ENCODE measurements around the gene RPS6KA2.

RPS6KA2 gene

GRCh38 chr6:166477647-166478365 lies 149.2 kb downstream of the RPS6KA2 start:
- DNase-seq = no peak

GRCh38 chr6:166476634-166477215 lies 150.3 kb downstream of the RPS6KA2 start:
- no peak for DNase-seq

- DNase-seq = no peak
Measured at GRCh38 chr6:166476061-166476591, 150.9 kb downstream of the RPS6KA2 start.

- DNase-seq = no peak
Measured at GRCh38 chr6:166474721-166475565, 152.1 kb downstream of the RPS6KA2 start.

- no peak for DNase-seq
Measured at GRCh38 chr6:166473886-166474571, 153.0 kb downstream of the RPS6KA2 start.

- DNase-seq = no peak
Measured at GRCh38 chr6:166472636-166473035, 154.4 kb downstream of the RPS6KA2 start.

GRCh38 chr6:166471797-166472260 lies 155.2 kb downstream of the RPS6KA2 start:
- DNase-seq = no peak

- DNase-seq = no peak
Measured at GRCh38 chr6:166470863-166471410, 156.1 kb downstream of the RPS6KA2 start.

- no peak for DNase-seq
Measured at GRCh38 chr6:166470029-166470862, 156.8 kb downstream of the RPS6KA2 start.

GRCh38 chr6:166469426-166469961 lies 157.6 kb downstream of the RPS6KA2 start:
- DNase-seq = no peak

- DNase-seq = no peak
Measured at GRCh38 chr6:166467436-166468000, 159.5 kb downstream of the RPS6KA2 start.

GRCh38 chr6:166466178-166467122 lies 160.6 kb downstream of the RPS6KA2 start:
- no peak for DNase-seq

GRCh38 chr6:166465671-166466087 lies 161.4 kb downstream of the RPS6KA2 start:
- no peak for DNase-seq

- no peak for DNase-seq
Measured at GRCh38 chr6:166465003-166465399, 162.1 kb downstream of the RPS6KA2 start.

- DNase-seq = no peak
Measured at GRCh38 chr6:166464068-166465002, 162.7 kb downstream of the RPS6KA2 start.

- no peak for DNase-seq
Measured at GRCh38 chr6:166463359-166464067, 163.5 kb downstream of the RPS6KA2 start.

GRCh38 chr6:166462461-166463135 lies 164.5 kb downstream of the RPS6KA2 start:
- no peak for DNase-seq
